K562 (cell line): Measurements from ENCODE around the gene PCDHGC4. TPM values are rescaled to one million over a fixed set of nuclear protein-coding genes. Genes with fewer than 3 reads are reported as not detected.

Experiments used
- BRCA1 ChIP-seq, 2 experiments: fragments of 450-650 bp in 1 of 2; sonication (generic) in 1 of 2; formaldehyde crosslinking in 1 of 2; IDR thresholded peaks; 2 replicates each; pipeline versions ENCODE4 v1.5.0 to v1.6.1; 2017 to 2020; ENCODE audit warnings: mild to moderate bottlenecking in 1 of 2, missing genetic modification reagents in 1 of 2
- FOXO4 ChIP-seq: fragments of 450-650 bp; formaldehyde crosslinking; IDR thresholded peaks from 2 replicates; pipeline ENCODE4 v1.4.0; 2020; ENCODE audit warnings: mild to moderate bottlenecking, moderate library complexity
- RERE ChIP-seq: sonication (generic); formaldehyde crosslinking; IDR thresholded peaks from 2 replicates; pipeline ENCODE4 v1.8.0; 2023; ENCODE audit warnings: missing genetic modification reagents, mild to moderate bottlenecking, borderline replicate concordance
- REST ChIP-seq, 2 experiments: fragments of 450-650 bp; formaldehyde crosslinking in 1 of 2; IDR thresholded peaks; 2 replicates each; pipeline versions ENCODE4 v1.4.0 to v1.6.1; 2014 to 2020; ENCODE audit warnings: mild to moderate bottlenecking in 2 of 2, borderline replicate concordance in 1 of 2, low read depth in 1 of 2
- SMAD1 ChIP-seq: fragments of 150-350 bp; IDR thresholded peaks from 2 replicates; pipeline ENCODE4 v1.6.1; 2014; ENCODE audit warnings: low read length, low read depth; ENCODE audit not compliant: partially characterized antibody
- TCF15 ChIP-seq: fragments of 250-450 bp; sonication (Bioruptor Pico); IDR thresholded peaks from 2 replicates; pipeline ENCODE4 v1.8.0; 2022; ENCODE audit warnings: moderate library complexity, mild to moderate bottlenecking, inconsistent platforms
- ZBTB7A ChIP-seq: IDR thresholded peaks from 2 replicates; pipeline ENCODE4 v1.6.1; 2011; ENCODE audit warnings: low read depth, mild to moderate bottlenecking, low read length, moderate library complexity, borderline replicate concordance; ENCODE audit not compliant: control insufficient read depth
- ZNF184 ChIP-seq: sonication (generic); formaldehyde crosslinking; IDR thresholded peaks from 2 replicates; pipeline ENCODE4 v1.5.0; 2020; ENCODE audit warnings: missing genetic modification reagents
- ZNF589 ChIP-seq: fragments of 200-800 bp; sonication (Bioruptor generic); IDR thresholded peaks from 2 replicates; pipeline ENCODE4 v1.6.1; 2016; ENCODE audit warnings: low read depth, missing genetic modification characterization, missing compliant biosample characterization
- polyA plus RNA-seq, 8 experiments: library from polyadenylated mRNA; depleted of rRNA in 4 of 8; stranded (reverse) in 5 of 8; unstranded in 3 of 8; fragments of >200 nt; fragmentation: Nextera tagmentation in 2 of 8; fragmentation: Illumina TruSeq in 1 of 8; extraction: Ambion mirVana in 2 of 8; extraction: Trizol in 1 of 8; gene quantifications; 2 replicates each; pipeline versions ENCODE4 v1.2.1 to v1.2.3, GENCODE V29; 2011 to 2014; ENCODE audit warnings: inconsistent platforms in 1 of 8, missing spikeins in 1 of 8
- total RNA-seq, 7 experiments: library from RNA; depleted of rRNA in 6 of 7; stranded (reverse); fragments of >200 nt in 6 of 7; fragmentation: Illumina TruSeq in 2 of 7; extraction: Trizol in 2 of 7; gene quantifications; 2 replicates each; pipeline versions ENCODE4 v1.2.1 to v1.2.3, GENCODE V29; 2011 to 2021; ENCODE audit warnings: low replicate concordance in 1 of 7

The PCDHGC4 gene
- total and polyA plus RNA-seq, 9 of the 15 experiments (the other 6 are each of a cell fraction or from before 2014, with no cell fraction given): 0.05 TPM; not detected in 8

- TF ChIP-seq REST (IDR thresholded peaks at IDR 0.05; ENCODE audit: borderline replicate concordance) (no peak), REST (CRISPR knock-in tag; IDR thresholded peaks at IDR 0.05; ENCODE audit: low read depth) (no peak), RERE (no peak), ZNF184 (CRISPR knock-in tag) (no peak), ZBTB7A (no peak), SMAD1 (no peak), TCF15 (CRISPR knock-in tag) (no peak), FOXO4 (CRISPR knock-in tag) (no peak), BRCA1 (IDR thresholded peaks at IDR 0.05) (no peak), BRCA1 (CRISPR knock-in tag; IDR thresholded peaks at IDR 0.05) (no peak), ZNF589 (CRISPR knock-in tag) (no peak)
These were observed 19.5 kb upstream of the PCDHGC4 start (continued) for GRCh38 chr5:141465351-141465750.
